DND-41 (cell line): ENCODE results near the gene ZMAT3.

Experiments
- EZH2 ChIP-seq: IDR thresholded peaks from 3 replicates; pipeline ENCODE4 v1.6.1; 2012; ENCODE audit warnings: borderline replicate concordance, low read depth, mild to moderate bottlenecking, moderate library complexity, low read length, inconsistent platforms; ENCODE audit not compliant: severe bottlenecking
- TF ChIP-seq, protein P1 (sequence below): IDR thresholded peaks from 2 replicates; pipeline ENCODE4 v1.5.1; 2012; ENCODE audit warnings: borderline replicate concordance, low read length, moderate library complexity, mild to moderate bottlenecking; ENCODE audit not compliant: poor library complexity, severe bottlenecking; ENCODE audit errors: extremely low read depth

DNA sequence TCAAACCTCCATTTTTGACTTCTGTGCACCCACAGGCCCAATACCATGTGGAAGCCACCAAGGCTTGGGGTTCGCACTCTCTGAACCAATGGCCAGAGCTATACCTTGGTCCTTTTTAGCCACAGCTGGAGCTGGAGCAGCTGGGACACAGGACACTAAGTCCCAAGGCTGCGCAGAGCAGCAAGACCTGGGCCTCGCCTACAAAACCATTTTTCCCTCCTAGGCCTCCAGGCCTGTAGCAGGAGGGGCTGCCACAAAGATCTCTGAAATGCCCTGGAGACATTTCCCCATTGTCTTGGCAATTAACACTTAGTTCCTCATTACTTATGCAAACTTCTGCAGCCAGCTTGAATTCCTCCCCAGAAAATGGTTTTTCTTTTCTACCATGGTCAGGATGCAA, 81.3 kb downstream of the ZMAT3 start:
- TF ChIP-seq, protein P1, sequence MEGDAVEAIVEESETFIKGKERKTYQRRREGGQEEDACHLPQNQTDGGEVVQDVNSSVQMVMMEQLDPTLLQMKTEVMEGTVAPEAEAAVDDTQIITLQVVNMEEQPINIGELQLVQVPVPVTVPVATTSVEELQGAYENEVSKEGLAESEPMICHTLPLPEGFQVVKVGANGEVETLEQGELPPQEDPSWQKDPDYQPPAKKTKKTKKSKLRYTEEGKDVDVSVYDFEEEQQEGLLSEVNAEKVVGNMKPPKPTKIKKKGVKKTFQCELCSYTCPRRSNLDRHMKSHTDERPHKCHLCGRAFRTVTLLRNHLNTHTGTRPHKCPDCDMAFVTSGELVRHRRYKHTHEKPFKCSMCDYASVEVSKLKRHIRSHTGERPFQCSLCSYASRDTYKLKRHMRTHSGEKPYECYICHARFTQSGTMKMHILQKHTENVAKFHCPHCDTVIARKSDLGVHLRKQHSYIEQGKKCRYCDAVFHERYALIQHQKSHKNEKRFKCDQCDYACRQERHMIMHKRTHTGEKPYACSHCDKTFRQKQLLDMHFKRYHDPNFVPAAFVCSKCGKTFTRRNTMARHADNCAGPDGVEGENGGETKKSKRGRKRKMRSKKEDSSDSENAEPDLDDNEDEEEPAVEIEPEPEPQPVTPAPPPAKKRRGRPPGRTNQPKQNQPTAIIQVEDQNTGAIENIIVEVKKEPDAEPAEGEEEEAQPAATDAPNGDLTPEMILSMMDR = no peak
- TF ChIP-seq EZH2 = no peak
